ENCODE data around the gene EPS8.

EPS8 gene

DNA sequence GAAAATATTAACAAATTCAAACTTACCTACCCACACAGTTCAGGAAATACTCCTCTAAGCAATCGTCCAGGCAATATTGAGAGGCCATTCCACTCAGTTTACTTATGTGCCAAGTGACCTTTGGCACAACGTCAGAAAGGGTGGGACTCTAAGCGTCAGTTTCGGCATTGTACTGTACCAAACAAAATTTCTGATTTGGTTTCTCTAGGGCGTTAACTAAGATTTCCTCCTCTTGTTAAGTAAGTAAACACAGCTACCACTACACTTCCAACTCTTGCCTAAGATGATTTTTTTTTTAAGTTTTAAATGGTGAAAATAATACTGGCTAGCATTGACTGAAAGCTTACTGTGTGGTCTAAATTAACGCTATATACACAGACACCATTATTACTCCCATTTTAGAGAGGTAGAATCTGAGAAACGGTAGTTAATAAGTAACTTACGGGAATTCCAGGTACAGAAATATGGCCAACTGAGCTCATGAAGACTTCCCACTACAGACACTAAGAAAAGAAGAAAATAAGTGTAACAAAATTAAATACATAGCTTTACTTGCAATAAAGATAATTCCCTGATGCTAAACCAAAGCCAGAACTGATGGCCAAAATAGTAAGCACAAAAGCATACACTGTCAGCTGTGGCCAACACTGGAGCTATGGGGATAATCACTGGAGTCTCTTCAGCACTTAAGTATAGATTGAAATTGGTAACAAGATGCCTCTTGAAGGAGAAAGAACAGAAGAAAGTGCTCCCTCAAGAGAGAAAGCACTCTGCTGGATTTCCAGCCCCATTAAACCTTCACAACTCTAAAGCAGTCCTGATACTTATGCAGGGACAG is 76.1 kb downstream of the EPS8 start:
- no peak for DNase-seq

DNA sequence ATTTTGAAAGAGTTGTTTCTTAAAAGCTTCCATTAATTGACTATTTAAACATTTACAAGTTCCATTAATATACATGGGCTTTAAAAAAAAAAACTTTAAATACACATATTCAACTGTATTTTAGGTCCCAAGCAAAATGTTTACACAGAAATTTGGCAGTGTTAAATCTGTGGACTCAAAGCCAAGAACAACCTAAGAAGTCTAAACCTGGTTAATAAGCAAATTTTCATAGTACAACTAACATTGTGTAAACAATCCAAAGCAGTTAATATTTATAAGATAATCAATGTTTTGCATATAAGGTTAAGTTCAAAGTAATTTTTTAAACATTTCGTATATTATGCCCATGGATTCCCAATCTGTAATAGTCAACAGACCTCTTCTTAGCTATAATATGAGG is 77.0 kb downstream of the EPS8 start:
- no peak for DNase-seq

DNA sequence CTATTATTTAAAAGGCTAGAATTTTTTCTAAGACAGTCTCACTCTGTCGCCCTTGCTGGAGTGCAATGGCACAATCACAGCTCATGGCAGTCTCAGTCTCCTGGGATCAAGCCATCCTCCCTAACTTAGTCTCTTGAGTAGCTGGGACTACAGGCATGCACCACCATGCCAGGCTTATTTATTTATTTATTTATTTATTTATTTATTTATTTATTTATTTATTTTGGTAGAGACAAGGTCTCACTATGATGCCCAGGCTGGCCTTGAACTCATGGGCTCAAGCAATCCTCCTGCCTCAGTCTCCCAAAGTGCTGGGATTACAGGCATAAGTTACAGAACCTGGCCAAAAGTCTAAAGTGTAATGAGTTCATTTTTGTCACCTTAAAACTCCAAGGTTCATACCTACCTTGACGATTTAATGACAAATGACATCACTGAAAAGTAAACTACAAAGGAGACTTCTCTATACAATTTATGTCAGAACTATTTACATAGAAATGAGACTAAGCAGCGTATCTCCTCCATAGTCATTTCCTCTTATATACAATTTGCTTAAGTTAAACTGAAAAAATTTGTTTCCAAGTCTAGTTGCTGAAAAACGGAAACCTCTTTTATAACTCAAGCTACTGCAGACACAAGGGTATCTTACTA is 78.2 kb downstream of the EPS8 start:
- no peak for DNase-seq

DNA sequence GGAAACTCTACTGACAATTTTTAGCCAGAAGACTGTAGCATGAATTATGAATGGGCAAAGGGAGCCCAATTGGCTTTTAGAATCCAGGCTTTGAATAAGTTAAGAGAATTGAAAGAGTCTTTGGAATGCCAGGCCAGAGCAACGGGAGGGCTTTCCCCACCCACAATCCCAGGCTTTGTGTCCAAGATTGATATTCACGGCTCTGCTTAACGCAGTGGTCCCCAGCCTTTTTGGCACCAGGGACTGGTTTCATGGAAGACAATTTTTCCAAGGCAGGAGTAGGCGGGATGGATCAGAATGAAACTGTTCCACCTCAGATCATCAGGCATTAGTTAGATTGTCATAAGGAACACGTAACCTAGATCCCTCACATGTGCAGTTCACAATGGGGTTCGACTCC is 79.6 kb downstream of the EPS8 start:
- DNase-seq: no peak

DNA sequence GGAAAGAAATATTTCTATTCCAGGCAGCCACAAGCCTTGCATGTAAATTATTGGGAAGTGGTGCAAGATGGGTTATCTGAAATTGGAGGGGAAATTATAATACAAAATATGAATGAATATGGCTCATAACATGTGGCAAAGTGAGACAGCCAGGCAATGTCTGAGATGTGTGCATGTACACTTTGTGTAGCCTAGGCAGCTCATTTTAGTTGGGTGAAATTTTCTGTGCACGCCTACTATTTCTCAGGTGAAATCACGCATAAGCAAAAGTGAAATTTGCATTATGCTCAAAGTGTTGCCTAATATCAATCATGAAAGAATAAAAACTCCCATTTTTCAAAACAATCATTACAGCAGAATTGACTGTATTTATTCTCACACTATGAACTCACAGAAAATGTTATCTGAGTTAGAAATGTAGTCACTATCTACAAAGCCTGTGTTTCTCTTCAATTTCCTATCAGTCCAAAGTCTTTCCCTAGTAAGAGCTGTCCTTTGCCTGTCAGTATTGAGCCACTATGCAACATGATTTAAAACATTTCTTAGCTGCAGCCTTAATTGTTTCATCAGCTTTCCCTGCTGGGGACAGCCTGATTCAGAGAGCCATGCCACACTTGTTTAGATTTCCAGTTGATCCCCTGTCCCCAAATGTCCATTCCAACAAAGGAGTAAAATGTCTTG is 80.7 kb downstream of the EPS8 start:
- no peak for DNase-seq

DNA sequence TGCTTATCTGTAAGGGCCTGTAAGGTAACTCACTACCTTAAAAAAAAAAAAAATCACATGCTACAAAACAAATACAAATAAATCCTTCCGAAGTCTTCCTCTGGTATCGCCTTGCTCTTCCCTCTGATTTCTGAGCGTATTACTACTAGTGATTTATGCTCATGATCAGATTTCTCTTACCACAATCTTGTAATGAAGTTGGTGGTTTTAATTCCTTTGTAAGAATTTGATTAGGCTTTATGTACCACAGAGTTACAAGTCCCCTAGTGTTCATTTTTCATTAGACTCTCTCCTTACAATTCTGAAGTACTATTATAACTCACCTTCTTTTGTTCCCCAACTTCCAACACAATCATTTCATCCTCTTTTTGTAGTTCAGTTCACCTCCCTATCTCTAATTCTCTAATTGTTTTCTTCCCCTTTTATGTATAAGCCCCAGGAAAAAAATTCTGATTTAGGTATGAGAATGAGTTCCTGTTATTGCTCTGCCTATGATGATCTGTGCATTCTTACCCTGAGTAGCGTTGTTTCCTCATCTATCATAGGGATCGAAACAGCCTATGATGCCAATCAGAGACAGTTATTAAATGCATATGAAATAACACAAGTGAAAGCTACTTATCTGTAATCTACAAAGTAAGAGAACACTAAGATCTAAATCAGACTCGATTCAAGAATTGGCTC is 81.5 kb downstream of the EPS8 start:
- DNase-seq: no peak

DNA sequence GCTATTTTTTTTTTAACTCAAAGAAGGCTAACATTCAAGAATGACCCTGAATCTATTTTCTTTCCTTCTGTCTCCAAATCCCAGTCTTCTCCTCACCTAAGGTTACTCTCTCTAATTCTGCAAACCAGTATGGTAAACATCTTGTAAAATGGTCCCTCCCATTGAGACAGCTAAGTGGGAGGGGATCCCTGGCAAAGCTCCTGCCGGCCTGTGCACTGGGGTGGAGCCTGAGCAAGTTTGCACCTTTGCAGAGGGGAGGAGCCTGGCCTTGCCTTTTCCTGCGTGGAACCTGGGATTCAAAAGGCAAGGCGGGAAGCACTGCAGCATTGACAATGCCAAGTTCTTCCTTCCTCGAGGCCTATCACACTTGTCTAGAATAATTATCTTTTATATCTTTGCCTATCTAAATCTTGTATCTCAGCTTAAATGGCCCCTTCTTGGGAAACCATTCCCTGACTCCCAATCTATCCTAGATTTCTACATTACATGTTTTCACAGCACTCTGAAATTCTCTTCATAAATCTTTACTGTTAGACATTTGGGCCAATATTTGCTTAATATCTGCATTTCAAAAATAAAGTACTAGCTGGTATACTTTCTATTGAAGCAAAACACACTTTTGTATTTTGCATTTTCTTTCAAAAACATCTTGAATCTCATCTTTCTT is 83.0 kb downstream of the EPS8 start:
- no peak for DNase-seq

DNA sequence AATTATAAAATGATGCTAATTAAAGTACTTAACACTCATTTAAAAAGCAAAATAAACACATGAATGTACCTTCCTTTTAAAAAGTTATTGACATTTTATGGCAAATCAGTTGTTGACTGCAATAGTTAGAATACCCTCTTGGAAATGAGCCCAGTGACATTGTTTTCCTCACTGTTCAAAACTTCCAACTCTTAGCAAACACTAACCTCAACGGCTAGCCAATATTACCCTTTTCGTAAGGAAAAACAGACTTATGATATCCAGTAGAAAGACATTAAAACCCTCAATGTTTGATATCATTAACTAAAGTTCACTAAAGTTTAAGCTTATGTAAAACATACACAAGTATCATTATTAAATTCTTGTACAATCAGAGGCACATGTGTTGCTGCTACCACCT is 83.6 kb downstream of the EPS8 start:
- DNase-seq: no peak

DNA sequence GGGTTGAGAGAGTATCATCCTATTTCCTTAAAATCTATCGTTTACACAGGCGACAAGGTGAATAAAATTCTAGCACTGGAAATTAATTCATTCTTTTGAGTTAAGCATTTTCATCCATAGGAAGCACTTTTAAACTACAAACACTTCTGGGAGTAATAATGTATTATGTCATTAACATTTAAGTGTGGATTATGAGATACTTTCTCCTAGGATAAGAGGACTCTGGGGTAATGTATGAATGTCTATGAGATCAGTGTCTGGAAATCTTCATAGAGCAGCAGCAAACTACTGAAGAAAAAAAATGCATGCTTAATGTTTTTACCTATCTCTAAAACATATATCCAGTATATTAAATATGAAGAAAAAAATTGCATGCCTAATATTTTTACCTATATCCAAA is 86.9 kb downstream of the EPS8 start:
- DNase-seq: no peak

DNA sequence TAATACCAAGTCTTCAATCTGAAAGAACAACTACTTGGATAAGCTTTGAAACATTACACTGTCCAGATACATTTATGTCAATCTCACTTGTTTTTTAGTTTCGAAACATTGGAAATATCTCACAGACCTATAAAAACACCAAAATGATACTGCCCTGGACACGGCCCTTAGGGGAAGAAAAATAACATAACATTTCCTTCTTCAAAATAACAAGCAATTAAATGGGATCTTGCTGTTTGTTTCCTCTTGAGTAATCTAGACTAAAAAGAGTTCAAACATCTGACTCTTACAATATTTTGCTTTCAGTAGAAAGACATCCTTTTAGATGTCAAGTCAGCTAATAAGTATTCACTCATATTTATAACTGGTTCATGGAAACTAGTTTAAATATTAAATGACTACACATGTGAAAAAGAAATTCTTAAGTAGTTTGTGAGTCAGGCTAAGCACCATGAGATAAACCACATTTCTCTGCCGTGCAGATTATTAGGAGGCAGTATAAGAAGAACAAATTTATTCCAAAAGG is 87.5 kb downstream of the EPS8 start:
- DNase-seq: no peak

DNA sequence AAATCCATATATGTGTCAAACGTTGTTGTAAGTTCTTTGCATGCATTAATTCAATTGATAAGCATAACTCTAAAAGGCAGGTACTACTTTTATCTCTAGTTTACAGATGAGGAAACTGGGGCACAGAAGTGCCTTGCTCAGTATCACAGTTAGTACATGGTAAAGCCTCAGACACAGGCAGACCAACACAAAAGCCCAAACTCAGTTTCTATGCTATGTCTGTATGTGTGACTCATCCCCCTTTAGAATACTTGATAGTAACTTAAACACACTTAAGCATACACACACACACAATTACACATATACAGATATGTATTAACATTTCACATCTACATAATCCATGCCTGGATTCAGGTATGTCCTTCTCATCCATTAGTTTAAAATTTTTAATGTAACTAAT is 88.0 kb downstream of the EPS8 start:
- no peak for DNase-seq

DNA sequence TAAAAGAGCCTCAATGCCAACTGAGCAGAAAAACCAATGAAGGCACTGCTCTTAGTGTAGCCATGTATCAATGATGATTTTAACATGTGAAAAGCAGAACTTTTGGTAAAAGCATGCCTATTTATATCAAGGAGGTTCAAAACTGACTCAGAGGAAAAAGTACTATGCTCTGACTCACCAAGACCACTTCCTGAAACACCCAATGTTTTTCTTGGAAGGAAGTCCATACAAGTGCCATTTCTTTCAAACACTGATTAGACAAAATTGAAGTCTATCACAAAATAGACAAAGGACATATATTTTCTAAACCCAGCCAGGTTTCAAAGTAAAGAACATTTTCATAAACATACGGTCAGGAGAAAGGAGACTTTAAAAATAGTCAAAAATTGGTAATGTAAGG is 88.6 kb downstream of the EPS8 start:
- no peak for DNase-seq

DNA sequence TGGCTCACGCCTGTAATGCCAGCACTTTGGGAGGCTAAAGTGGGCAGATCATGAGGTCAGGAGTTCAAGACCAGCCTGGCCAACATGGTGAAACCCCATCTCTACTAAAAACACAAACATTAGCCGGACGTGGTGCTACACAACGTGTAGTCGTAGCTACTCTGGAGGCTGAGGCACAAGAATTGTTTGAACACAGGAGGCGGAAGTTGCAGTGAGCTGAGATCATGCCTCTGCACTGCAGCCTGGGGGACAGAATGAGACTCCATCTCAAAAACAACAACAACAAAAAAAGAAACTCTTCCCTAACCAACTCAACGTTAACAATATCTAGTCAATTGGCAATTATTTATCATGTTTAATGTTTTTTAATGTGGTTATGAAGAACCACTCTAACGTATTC is 89.3 kb downstream of the EPS8 start:
- no peak for DNase-seq

DNA sequence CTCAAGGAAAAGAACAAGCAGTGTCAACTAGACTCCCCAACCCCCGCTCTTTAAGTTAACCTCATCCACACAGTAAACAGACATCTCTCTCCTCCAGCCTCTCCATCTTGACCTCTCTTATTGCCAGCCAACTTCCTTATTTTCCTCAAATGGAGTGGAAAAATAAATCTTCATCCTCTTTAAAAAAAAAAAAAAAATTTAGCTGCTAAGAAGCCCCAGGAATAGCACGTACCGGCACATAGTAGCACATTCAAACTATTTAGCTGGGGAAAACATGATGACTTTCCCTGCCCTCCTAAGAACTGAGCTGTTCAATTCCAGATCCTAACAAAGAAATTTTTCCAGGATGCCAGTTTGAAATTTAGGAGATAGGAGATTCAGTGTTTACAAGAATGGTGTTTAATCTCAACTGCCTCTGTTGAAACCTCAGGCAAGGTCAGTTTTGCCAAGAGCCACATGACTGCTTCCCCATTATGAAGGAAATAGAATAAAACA is 90.8 kb downstream of the EPS8 start:
- DNase-seq: no peak

DNA sequence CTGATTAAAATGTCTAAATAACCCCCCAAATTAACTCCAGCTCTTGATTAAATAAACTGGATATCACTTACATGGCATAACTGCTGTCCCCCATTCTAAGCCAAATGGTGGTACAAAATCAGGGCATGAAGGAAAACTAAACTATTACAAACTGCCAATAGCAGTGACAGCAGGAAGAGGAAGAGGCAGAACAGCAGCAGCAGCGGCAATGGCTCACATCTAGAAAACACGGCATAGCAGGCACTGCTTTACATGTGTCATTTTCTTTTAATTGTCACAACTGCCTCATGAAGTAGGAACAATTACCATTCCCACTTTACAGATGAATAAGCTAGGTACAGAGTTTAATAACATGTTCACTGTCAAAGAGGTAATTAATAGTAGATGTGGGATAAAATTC is 92.0 kb downstream of the EPS8 start:
- DNase-seq: no peak

DNA sequence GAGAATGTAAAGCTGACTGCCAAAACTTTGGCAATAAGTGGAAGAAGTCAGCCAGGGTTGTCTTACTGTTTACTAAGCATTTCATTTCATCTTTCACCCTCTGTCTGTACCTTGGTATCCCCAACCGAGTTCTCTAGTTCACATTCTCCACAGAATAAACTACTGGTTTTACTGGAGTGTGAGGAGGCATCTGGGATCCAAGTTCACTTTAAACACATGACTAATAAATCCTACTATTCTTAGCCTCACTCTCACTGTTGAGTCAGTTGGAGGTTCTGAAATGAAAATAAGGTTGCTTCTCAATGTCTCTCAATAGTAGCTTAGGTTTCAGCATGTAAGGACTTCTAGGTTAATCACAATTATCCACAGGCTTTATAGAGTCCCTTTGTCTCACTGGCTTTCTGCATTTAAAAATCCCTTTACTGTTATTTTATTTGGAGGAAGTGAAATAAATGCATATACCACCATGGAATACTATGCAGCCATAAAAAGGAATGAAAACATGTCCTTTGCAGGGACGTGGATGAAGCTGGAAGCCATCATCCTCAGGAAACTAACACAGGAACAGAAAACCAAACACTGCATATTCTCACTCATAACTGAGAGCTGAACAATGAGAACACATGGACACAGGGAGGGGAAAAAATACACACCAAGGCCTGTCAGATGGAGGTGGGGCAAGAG is 95.8 kb downstream of the EPS8 start:
- no peak for DNase-seq

DNA sequence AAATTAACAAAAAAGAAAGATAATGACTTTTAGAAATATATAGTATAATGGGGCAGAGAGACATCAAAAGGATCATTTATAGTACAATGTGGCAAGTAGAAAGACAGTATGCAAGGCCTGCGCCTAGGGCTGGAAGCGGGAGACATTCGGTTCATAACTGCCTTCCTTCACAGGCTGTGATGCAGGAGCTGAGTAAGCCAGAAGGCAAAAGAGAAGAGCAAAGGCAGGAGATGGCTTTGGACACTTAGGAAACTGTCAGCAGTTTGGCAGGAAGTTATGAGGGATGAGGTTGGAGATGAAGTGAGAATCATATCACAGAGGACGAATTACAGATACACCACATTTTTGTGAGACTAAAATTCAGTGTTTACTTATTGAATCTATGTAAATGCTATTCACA is 97.8 kb downstream of the EPS8 start:
- DNase-seq: no peak

DNA sequence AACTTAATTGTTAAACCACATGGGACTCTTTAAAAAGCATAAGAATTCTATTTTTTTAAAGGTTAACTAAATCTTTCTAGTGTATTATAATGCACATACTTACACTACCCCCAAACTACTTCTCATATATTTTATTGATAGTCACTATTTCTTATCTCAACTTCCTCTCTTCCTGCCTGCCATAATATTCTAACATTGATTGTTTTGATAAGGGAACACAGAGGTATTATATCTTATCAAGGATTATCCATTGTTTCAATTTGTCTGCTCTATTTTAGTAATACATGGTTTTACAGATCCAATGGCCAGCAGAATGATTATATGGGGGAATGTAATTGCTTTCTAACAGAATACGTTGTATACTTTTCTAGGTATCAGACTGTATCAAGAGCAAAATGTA is 98.9 kb downstream of the EPS8 start:
- DNase-seq: no peak

DNA sequence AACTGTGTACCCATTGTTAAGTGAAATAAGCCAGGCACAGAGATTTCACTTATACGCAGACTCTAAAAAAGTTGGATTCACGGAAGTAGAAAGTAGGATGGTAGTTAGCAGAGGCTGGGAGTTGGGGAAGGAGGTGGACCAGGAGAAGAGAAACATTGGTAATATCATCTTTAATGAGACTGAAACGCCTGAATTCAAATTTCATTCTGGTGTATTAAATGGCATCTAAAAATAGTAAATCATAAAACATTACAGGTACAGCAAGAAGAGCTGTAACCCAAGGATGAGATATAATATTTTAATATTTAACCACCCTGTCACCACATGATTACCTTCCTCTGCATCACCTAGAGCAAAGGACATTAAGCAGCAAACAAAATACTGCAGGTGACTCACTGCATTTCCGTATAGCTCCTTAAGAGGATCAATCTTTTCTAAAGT is 99.4 kb downstream of the EPS8 start:
- no peak for DNase-seq

DNA sequence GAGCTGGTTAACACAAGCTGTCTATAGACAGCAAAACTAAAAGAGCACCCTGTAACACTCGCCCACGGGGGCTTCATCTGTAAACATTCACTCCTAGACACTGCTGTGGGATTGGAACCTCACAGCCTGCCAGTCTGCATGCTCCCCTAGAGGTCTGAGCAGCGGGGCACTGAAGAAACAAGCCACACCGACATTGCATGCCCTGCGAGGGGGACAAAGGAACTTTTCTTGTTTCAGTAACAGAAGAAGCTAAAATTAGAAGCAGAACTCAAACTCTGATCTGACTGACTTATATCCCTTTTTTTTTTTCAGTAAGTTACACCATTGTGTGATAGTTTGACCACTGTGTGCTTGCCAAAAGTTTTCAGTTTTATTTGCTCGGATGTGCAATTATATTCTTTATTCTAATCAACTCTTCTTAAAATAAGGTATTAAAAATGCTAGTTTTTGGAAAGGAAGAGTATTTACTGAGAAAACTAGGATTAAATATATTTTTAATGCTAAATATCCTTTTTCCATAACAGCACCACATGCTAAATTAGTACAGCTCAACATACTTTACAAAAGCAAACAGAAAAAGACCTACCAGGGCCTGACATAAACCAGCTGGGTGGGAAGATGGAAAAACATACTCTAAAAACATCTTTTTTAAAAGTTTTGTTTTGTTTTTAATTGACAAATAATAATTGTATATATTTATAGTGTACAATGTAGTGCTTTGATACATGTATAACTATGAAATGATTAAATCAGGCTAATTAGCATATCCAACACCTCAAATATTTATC is 100.2 kb downstream of the EPS8 start:
- no peak for DNase-seq

DNA sequence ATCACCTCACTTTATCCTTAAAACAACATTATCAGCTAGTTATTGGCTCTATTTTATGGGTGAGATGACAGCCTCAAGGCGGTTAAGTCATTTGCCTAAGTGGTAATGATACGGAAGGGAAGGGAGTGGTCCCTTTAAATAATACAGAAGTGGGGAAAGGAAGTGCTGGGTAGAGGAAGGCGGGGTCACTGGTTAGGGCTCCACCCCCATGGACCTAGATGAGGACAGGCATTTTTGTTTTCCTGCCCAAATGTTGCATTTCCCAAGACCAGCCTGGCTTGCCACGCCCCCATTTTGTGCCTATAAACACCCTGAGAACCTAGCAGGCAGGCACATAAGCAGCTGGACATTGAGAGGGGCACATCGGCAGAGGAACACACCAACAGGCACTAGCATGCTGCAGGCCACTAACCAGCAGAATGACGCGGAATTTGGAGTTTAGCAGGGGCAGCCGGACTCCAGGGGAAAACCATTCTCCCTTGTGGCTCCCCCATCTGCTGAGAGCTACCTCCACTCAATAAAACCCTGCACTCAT is 100.9 kb downstream of the EPS8 start:
- no peak for DNase-seq

Measured in activated T-cell treated with anti-CD3 and anti-CD28 coated beads, Interleukin-2, amount 50 U/mL, for 1 hour (primary cell).